HuH-7 (cell line): ENCODE results near the gene NCOA1.

Experiments used
- DNase-seq: peaks from one replicate; pipeline ENCODE4 v3.0.0; 2011; ENCODE audit warnings: low spot score

Gene NCOA1

DNA sequence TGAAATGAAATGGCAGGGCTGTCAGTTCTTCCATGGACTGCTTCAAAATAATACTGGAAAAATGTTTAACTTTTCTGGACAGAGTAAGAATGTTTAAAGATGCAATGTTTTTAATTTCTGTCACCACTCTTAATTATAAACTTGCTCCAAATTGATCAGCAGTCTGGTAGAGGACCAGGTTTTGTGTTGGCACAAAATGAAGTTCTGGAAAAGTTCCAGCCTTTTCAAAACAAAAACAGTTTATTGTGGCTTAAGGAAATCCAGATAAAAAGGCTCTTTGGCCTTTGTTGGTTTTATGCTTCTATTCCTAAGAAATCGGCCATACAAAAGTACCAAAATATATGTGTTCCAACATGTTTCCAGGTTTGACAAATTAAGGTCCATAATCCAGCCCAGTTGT is 253.3 kb downstream of the NCOA1 start:
- DNase-seq, result no peak

DNA sequence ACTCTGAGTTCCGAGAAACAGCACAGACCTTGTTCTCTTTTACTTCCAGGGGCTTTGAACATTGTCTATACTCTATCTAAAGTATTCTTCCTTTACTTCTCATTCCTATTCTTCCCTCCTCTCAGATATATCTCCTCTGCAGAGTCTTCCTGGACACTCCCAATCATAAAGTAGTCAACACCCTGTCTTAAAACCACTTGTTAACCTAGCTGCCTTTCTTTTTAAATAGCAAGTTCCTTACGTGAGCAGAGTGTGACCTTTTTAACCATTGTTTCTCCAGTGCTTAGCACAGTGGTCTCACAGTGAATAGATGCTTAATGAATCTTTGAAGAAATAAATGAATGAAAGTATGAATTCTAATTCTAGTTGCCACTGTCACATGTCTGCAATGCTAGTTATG is 254.8 kb downstream of the NCOA1 start:
- DNase-seq, result no peak

DNA sequence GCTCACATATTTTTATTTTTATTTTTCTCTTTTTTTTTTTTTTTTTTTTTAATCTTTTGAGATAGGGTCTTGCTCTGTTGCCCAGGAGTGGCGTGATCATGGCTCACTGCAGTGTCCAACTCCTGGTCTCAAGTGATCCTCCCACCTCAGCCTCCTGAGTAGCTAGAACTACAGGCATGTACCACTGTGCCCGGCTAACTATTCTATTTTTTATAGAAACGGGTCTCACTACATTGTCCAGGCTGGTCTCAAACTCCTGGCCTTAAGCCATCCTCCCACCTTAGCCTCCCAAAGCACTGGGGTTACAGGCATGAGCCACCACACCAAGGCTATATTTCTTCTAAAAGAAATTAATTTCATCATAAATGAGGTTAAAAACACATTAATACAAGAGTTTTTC is 256.2 kb downstream of the NCOA1 start:
- no peak for DNase-seq

DNA sequence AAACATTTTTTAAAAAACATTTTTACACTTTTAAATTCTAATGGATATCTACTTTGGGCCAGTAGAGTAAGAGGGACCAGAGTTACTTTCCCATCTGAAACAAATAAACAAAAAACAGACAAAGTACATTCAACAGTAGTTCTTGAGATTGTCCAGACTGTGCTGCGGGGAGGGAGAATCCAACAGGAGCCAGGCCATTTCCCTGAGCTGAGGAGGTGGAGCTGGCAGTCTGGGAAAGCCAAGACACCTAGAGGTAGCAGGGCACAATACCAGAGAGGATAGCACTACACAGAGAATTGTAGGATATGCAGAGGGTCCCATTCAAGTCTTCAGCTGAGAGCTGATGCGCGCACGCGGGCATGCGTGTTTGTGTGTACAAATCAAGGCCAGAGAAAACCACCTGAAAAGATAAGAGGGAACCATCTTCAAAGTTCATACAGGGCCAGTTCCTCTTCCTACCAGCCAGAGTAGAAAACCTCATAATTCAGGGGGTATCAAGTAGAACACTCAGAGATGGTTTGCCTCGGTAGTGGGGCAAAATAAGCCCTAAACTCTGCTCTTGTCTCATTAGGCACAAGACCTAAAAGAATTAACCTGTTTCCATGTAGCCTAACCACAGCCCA is 258.1 kb downstream of the NCOA1 start:
- no peak for DNase-seq

DNA sequence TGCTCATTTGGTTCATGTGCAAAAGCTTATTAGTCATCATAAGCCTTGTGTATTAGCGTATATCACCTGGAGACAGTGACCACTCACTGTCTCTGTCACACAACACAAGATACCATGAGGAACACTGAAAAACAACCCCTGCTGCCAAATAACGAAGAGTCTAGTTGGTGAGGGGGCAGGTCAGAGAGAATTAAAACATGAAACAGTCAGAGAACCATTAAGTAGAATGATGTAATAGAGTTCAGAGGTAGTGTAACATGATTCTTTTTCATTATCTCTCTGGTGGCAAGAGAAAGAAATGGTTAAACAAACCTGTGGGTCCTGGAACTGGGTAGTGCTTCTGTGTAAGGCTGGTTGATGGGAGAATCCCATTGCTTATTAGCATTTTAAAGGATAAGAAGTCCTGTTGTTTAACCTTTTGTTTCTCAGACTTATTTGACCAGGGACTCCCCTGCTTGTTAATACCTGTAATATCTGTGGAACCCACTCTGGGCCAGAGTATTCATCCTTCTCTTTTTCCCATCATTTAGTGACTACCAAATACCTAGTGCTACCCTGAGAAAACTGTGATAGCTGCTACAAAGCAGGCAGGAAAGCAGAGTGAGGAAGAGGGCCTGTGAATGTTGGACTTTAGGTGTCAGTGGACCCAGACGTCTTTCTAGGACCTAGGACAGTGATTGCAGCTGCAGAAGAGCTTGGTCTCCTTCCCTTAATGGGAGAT is 264.1 kb downstream of the NCOA1 start:
- peak; percentile 32 for DNase-seq

DNA sequence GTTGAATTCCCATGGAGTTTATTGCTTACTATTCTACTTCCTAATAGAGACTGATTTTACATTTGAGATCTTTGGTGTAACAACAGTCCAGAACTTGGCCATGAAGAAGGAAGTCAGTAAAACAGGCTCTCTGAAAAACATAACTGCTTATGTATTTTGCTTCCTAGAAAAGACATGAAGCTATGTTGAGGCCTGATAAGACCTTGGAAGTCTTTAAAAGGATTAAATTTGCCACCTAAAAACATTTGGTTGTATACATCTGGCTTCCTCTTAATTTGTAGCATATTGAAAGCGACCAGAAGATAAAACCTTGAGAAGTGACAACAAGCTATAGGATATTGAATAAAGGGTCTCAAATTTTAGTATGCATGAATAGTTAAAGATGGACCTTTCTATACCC is 265.7 kb downstream of the NCOA1 start:
- DNase-seq, result no peak

DNA sequence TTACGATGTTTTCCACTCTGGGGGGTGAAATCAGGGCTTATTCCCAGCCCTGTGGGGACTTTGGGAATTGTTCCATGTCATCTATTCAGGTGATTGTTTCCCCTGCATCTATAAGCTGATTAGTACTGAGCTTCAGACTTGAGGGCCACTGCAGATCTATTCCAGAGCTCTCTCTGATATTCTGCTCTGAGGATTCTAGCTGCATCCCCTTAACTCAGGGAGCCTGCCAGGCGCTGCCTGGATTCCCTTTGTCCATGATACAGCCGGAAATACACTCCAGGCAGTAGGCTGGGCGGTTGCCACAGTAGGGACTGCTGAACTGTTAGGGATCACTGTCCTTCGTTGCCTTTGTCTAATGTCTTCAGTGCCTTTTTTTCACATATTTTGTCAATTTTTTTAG is 270.8 kb downstream of the NCOA1 start:
- DNase-seq, result no peak

DNA sequence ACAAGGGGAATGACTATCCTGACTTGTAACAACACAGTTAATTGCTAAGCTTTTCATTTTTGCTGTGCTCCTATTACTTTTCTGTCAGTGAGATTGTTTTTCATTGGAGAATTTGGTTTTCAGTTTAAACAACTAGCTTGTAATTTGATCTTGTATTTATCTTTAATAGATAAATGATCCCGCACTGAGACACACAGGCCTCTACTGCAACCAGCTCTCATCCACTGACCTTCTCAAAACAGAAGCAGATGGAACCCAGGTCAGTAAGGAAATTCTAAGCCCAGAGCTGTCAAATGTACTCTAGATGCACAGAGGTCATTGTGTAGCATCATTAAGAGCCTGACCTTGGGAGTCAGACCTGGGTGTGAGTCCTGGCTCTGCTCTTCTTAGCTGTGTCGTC is 271.5 kb downstream of the NCOA1 start:
- no peak for DNase-seq

DNA sequence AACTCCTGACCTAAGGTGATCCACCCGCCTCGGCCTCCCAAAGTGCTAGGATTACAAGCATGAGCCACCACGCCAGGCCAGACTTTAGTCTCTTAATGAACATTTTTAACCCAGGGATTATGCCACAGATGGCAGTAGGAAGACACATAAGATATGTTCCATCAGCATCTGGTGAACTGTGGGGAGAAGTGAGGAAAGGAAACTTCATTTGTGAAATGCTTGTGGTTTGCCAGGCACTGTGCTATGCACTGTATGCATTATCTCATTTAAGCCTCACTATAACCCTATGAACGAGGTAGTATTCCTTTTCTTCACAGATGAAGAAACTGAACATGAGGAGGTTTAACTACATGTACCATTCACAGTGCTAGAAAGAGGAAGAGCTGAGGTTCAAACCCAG is 272.8 kb downstream of the NCOA1 start:
- DNase-seq, result no peak

DNA sequence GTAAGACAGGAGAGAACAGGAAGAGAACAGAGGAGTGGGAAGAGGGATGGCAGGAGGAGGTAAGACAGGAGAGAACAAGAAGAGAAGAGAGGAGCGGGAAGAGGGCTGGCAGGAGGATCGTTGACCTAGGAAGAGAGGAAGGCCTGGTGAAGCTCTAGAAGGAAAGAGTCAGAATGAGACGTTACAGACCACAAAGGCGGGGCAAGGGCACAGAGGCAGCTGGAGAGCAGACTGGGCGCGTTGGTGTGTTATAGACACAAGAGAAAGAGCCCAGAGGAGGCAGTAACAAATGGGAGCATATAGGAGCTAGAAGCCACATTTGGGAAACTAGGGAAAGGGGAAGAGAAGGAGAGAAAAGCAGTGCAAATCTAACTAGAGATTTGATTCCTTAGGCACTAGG is 275.6 kb downstream of the NCOA1 start:
- DNase-seq, result no peak

DNA sequence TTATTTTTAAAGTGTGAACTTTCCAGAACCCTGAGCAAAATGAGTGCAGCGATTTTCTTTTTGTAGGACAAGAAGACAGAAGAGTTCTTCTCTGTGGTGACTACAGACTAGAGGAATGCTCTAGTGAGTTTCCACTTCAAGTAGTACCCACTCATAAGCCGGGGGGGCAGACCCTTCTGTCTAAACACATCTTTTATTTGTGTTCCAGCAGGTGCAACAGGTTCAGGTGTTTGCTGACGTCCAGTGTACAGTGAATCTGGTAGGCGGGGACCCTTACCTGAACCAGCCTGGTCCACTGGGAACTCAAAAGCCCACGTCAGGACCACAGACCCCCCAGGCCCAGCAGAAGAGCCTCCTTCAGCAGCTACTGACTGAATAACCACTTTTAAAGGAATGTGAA is 277.0 kb downstream of the NCOA1 start:
- no peak for DNase-seq

DNA sequence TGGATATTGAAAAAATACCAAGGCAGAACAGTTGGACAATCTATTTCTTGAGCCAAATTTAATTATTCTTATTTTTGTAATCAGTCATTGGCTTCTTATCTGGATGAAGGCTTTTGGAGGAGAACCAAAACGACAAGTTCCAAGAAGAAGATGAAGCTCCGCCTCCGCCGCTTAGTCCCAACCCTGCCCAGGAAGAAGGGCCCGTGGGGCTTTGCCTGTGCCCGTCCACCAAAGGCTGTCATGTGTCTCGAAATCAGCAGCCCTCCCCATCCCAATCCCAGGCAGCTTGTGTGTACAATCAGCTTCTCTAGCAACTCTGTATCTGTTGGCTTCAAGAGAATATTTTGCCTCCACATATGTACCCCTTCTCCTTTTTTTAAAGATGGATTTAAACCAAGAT is 277.5 kb downstream of the NCOA1 start:
- no peak for DNase-seq

DNA sequence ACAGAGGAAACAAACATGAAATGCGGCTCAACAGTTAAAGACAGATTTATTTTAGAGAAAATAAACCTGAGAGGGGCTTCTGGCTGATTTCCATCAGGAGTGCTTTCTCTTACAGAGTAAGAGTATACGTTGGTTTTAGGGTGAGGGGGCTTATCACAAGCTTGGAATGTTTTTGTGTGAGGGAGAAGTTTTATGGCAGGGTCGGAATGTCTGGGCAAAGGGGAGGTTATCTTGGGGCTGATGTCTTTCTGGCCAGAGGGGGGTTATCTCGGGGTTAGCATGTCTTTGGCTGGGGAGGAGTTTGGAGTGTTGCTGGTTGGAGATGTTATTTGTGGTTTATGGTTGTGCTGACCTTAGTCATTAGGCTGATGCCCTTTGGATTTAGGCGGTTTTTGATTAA is 280.0 kb downstream of the NCOA1 start:
- DNase-seq, result no peak

DNA sequence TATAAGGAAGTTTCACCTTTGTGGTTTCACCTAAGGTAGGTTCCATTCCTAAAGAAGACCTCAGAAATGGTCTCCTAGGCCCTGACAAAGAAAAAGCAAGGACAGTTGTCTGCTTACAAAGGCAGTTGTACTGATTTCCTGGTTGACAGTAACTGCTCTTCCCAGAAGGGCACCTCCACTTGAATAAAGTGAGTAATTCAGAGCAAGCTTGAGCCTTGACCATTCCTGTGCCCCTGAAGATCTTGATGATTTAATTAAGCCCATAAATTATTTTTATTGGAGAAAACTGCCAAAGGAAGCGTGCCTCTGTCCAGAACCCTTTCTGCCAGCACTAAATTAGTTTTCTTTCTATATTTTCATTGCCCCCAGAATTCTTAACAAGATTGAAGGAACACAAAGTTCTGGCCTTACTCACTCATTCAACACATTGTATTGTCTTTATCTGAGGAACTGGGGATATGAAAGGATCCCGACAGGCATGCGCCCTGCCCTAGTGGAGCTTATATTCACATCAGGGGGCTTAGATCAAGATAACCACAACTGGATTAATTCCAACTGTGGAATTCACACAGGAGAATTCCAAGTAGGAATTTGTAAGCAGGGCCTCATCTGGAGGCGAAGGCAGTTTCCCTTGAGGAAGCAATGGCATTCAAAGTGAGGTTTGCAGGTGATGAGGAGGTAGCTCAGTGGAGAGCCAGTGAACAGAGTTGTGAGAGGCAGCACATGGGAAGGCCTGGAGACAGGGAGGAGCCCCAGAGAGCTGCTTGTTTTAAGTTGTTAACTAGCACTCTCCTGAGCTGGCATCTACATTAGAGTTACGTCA is 280.9 kb downstream of the NCOA1 start:
- no peak for DNase-seq

DNA sequence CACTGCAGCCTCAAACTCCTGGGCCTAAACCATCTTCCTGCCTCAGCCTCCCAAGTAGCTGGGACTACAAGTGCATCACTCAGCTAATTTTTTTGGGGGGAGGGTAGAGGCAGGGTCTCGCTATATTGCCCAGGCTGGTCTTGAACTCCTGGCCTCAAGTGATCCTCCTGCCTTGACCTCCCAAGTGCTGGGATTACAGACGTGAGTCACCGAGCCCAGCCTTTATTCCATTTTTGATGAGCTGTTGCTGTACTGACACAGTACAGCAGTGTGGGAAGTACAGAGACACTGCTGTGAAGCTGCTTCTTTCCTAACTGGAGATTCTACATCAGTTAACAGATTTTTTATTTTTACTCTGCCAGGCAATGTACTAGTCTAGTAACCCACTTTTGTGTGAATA is 283.3 kb downstream of the NCOA1 start:
- DNase-seq, result no peak

DNA sequence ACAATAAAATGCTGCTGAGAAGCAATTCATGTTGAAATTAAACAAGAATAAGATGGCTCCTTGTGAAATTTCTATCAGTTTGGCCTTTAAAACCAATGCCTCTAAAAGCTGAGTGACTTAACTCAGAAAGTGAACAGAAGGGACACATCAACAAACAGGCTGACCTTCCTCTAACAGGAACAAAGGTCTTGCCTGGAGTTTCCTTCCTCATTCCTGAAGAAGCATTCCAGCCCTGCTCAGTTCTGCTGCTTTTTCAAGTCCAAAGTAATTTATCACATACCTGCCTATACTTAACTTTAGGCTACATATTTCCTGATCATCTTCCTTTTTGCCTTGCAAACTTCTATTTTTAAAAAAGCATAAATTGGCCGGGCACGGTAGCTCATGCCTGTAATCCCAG is 288.1 kb downstream of the NCOA1 start:
- DNase-seq, result no peak

DNA sequence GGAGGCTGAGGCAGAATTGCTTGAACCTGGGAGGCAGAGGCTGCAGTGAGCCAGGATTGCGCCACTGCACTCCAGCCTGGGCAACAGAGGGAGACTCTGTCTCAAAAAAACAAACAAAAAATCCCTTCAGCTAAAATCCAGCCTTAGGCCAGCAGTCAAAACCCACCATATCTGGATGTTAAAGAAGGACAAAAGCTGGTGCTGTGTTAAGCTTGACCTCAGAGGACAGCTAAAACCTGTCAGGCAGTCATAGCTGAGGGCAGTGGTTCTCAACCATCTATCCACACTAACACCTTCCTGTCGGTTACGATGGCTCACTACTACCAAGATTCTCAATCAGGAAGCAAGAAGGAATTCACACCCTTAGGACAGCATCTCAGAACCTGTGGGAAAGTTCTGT is 292.6 kb downstream of the NCOA1 start:
- no peak for DNase-seq

DNA sequence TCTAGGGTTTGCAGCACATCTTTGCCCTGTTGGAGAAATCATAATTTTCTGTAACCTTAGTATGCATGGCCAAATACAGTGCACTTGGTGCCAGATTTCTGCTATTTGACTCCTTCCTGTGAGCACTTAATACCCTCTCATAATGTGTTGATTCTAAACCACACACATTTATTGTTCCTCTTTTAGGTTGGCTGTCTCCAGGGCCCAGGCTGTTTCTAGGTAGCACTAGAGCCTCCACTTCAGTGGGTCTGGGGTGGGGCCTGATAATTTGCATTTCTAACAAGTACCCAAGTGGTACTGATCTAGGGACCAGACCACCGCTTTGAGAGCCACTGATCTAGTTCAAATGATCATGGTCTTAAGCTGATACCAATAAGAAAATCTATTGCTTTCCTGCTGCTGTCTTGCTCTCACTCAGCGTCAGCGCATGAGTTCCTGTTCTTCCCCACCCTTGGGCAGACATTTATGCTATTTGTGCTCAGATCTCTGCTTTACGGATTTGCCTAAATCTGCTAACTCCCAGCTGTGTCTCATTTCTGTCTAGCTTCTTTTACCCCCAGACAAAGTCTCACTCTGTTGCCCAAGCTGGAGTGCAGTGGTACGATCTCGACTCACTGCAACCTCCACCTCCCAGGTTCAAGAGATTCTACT is 294.7 kb downstream of the NCOA1 start:
- no peak for DNase-seq

DNA sequence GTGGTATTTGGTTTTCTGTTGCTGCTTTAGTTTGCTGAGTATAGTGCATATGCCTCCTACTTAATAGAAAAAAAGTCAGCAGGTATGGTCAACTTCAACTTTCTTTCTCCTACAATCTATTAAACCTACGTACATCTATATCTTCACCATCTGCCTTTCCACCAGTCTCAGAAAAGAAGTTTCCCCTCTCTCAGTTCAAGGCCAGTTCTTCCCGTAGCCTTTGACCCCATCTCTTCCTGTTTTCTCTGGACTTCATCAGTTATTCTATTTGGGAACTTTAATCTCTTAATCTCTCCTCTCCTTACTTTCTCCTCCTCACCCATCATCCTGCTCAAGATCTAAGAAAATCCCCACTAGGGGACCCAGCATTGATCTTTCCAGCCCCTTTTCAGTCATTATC is 296.5 kb downstream of the NCOA1 start:
- DNase-seq, result no peak

DNA sequence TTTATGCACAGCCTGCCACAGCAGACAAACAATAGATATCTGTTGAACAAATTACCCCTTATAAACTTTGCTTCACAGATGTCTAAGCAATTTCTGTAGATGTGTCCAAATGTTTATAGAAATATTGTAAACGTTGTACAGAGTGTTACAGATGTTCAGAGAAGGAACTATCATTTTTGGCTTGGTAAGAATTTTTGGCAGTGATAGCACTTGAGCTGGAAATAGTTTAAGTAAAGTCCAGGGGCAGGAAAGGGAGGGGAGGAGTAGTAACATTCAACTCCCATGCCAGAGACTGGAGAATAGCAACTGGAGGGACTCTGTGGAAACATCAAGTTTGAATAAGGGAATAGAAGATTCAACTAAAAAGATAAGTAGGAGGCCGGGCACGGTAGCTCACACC is 297.8 kb downstream of the NCOA1 start:
- DNase-seq, result no peak

DNA sequence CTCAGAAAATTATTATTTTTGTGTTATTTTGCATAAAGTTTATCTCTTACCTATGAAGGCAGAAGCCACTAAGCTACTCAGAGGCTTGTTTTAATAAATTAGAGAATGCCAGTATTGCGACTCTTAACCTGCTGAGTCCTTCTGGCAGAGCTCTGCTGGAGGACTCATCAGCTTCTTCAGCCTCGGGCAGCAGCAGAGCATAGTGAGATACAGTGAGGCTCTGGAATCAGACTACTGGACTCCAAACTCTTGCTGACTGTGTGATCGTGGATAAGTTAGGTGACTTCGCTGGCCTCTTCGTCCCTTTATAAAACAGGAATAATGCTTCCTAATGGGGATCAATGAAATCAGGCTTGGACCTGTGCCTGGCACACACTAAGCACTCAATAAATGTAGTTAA is 300.4 kb downstream of the NCOA1 start:
- DNase-seq, result no peak

DNA sequence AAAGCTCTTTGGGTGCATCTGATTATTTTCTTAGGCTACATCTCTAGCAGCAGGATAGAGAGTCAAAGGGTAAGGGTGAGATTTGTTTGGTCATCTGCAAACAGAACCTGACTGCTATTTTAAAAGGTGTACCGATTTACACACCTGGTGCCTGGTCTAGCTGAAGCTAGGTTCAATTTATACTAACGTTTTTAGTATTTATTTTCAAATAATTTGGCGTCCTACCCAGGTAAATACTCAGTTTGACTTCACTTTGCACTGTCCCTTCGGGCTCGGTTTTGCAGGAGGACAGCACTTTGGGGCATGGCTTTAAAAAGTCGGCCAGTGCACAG is 301.5 kb downstream of the NCOA1 start:
- no peak for DNase-seq
